Stimulated activated naive CD8-positive, alpha-beta T cell treated with anti-CD3 and anti-CD28 coated beads, Interleukin-15, Interleukin-2, amounts not matched to agents 100 ng/mL and 50 ng/mL, for 24 hours (primary cell): ENCODE measurements around the gene CREB3L2.
"Not testable (repeated sequence)": the region's sequence is repeated elsewhere in the genome, so short reads cannot be mapped to it uniquely, and the experiment has no call there.

Experiments
- H3K27ac Mint-ChIP-seq: one replicate; pipeline ENCODE4 v1.8.0; 2021; ENCODE audit warnings: mild to moderate bottlenecking, mixed read lengths
- H3K27me3 Mint-ChIP-seq: one replicate; pipeline ENCODE4 v1.8.0; 2021; ENCODE audit warnings: mixed read lengths
- H3K36me3 Mint-ChIP-seq: one replicate; pipeline ENCODE4 v1.8.0; 2021; ENCODE audit warnings: low read depth, mixed read lengths
- H3K4me1 Mint-ChIP-seq: one replicate; pipeline ENCODE4 v1.8.0; 2021; ENCODE audit warnings: low read depth, mixed read lengths
- H3K4me3 Mint-ChIP-seq: one replicate; pipeline ENCODE4 v1.8.0; 2021; ENCODE audit warnings: mild to moderate bottlenecking, mixed read lengths
- H3K9me3 Mint-ChIP-seq: one replicate; pipeline ENCODE4 v1.8.0; 2021; ENCODE audit warnings: mixed read lengths

The CREB3L2 gene

GRCh38 chr7:137850571-137850970, 151.3 kb downstream of the CREB3L2 start:
- peaks cover 19% of the 10 kb centered on the region for H3K4me1 Mint-ChIP-seq
- no peak overlapping the region for H3K4me3 Mint-ChIP-seq
- H3K27me3 Mint-ChIP-seq, result peaks cover 37% of the 10 kb centered on the region

GRCh38 chr7:137848095-137848494, 153.8 kb downstream of the CREB3L2 start:
- Mint-ChIP-seq H3K36me3 (peaks cover 4% of the 10 kb centered on the region), H3K9me3 (no peaks in the 10 kb centered on the region), H3K4me1 (peaks cover 19% of the 10 kb centered on the region), H3K27me3 (peaks cover 58% of the 10 kb centered on the region), H3K4me3 (peak overlapping the region; percentile 40), H3K27ac (no peak overlapping the region)

More at GRCh38 chr7:137850571-137850970, 151.3 kb downstream of the CREB3L2 start:
- Mint-ChIP-seq H3K36me3 (peaks cover 9% of the 10 kb centered on the region), H3K27ac (no peak overlapping the region), H3K9me3 (no peaks in the 10 kb centered on the region)

GRCh38 chr7:137847568-137848050, 154.3 kb downstream of the CREB3L2 start:
- H3K9me3 Mint-ChIP-seq, result no peaks in the 10 kb centered on the region
- peak overlapping the region; percentile 40 for H3K4me3 Mint-ChIP-seq
- peaks cover 19% of the 10 kb centered on the region for H3K4me1 Mint-ChIP-seq
- H3K27me3 Mint-ChIP-seq, result peaks cover 62% of the 10 kb centered on the region
- H3K36me3 Mint-ChIP-seq, result peaks cover 4% of the 10 kb centered on the region
- no peak overlapping the region for H3K27ac Mint-ChIP-seq

GRCh38 chr7:137846827-137847567, 154.9 kb downstream of the CREB3L2 start, which contains the start of gene DGKI:
DGKI (minus strand) TSS chr7:137846974.
- Mint-ChIP-seq H3K27me3 (peaks cover 68% of the 10 kb centered on the region), H3K4me1 (peaks cover 19% of the 10 kb centered on the region), H3K9me3 (no peaks in the 10 kb centered on the region), H3K36me3 (peaks cover 4% of the 10 kb centered on the region), H3K27ac (no peak within 1 kb of the TSS), H3K4me3 (peak within 1 kb of the TSS; percentile 67)

GRCh38 chr7:137846549-137846826, 155.4 kb downstream of the CREB3L2 start:
- H3K4me3 Mint-ChIP-seq, result no peak overlapping the region
- peaks cover 73% of the 10 kb centered on the region for H3K27me3 Mint-ChIP-seq
- H3K27ac Mint-ChIP-seq, result no peak overlapping the region
- no peaks in the 10 kb centered on the region for H3K9me3 Mint-ChIP-seq
- peaks cover 14% of the 10 kb centered on the region for H3K4me1 Mint-ChIP-seq
- H3K36me3 Mint-ChIP-seq, result peaks cover 4% of the 10 kb centered on the region

- Mint-ChIP-seq H3K27me3 (peaks cover 76% of the 10 kb centered on the region), H3K9me3 (no peaks in the 10 kb centered on the region), H3K4me3 (no peak overlapping the region), H3K27ac (no peak overlapping the region), H3K4me1 (peaks cover 3% of the 10 kb centered on the region), H3K36me3 (peaks cover 4% of the 10 kb centered on the region)
These were observed 157.0 kb downstream of the CREB3L2 start for GRCh38 chr7:137844677-137845425.

- Mint-ChIP-seq H3K9me3 (no peaks in the 10 kb centered on the region), H3K27me3 (peaks cover 80% of the 10 kb centered on the region), H3K4me3 (no peak overlapping the region), H3K36me3 (no peaks in the 10 kb centered on the region), H3K27ac (no peak overlapping the region), H3K4me1 (no peaks in the 10 kb centered on the region)
These were observed 161.7 kb downstream of the CREB3L2 start for GRCh38 chr7:137839903-137840779.

GRCh38 chr7:137838706-137839315, 163.1 kb downstream of the CREB3L2 start:
- no peak overlapping the region for H3K4me3 Mint-ChIP-seq
- peaks cover 67% of the 10 kb centered on the region for H3K27me3 Mint-ChIP-seq
- H3K27ac Mint-ChIP-seq, result no peak overlapping the region
- H3K36me3 Mint-ChIP-seq, result no peaks in the 10 kb centered on the region
- H3K4me1 Mint-ChIP-seq, result no peaks in the 10 kb centered on the region
- H3K9me3 Mint-ChIP-seq, result no peaks in the 10 kb centered on the region

- Mint-ChIP-seq H3K27me3 (peaks cover 50% of the 10 kb centered on the region), H3K4me3 (no peak overlapping the region), H3K9me3 (peaks cover 12% of the 10 kb centered on the region), H3K4me1 (no peaks in the 10 kb centered on the region), H3K36me3 (peaks cover 2% of the 10 kb centered on the region), H3K27ac (no peak overlapping the region)
These were observed 165.3 kb downstream of the CREB3L2 start for GRCh38 chr7:137836541-137836940.

GRCh38 chr7:137836113-137836509, 165.8 kb downstream of the CREB3L2 start:
- H3K27ac Mint-ChIP-seq, result no peak overlapping the region
- H3K27me3 Mint-ChIP-seq, result peaks cover 48% of the 10 kb centered on the region
- H3K9me3 Mint-ChIP-seq, result peaks cover 13% of the 10 kb centered on the region
- H3K4me1 Mint-ChIP-seq, result no peaks in the 10 kb centered on the region
- H3K4me3 Mint-ChIP-seq, result no peak overlapping the region
- H3K36me3 Mint-ChIP-seq, result peaks cover 3% of the 10 kb centered on the region

- Mint-ChIP-seq H3K4me1 (no peaks in the 10 kb centered on the region), H3K27ac (no peak overlapping the region), H3K4me3 (no peak overlapping the region), H3K9me3 (peaks cover 18% of the 10 kb centered on the region), H3K36me3 (peaks cover 3% of the 10 kb centered on the region), H3K27me3 (peaks cover 49% of the 10 kb centered on the region)
These were observed 166.3 kb downstream of the CREB3L2 start for GRCh38 chr7:137835486-137836112.

- H3K9me3 Mint-ChIP-seq, result peaks cover 22% of the 10 kb centered on the region
- no peak overlapping the region for H3K27ac Mint-ChIP-seq
- no peaks in the 10 kb centered on the region for H3K4me1 Mint-ChIP-seq
- no peak overlapping the region for H3K4me3 Mint-ChIP-seq
- H3K27me3 Mint-ChIP-seq, result peaks cover 50% of the 10 kb centered on the region
- peaks cover 3% of the 10 kb centered on the region for H3K36me3 Mint-ChIP-seq
These were observed 167.3 kb downstream of the CREB3L2 start for GRCh38 chr7:137834552-137834951.

- H3K4me1 Mint-ChIP-seq, H3K36me3 Mint-ChIP-seq, H3K4me3 Mint-ChIP-seq, H3K27ac Mint-ChIP-seq: not testable (repeated sequence)
- H3K9me3 Mint-ChIP-seq, result peaks cover 22% of the 10 kb centered on the region
- H3K27me3 Mint-ChIP-seq, result peaks cover 50% of the 10 kb centered on the region
These were observed 168.9 kb downstream of the CREB3L2 start for GRCh38 chr7:137832990-137833389.

- no peaks in the 10 kb centered on the region for H3K4me1 Mint-ChIP-seq
- H3K27ac Mint-ChIP-seq, result no peak overlapping the region
- peaks cover 22% of the 10 kb centered on the region for H3K9me3 Mint-ChIP-seq
- H3K4me3 Mint-ChIP-seq, result no peak overlapping the region
- peaks cover 51% of the 10 kb centered on the region for H3K27me3 Mint-ChIP-seq
- peaks cover 3% of the 10 kb centered on the region for H3K36me3 Mint-ChIP-seq
These were observed 169.5 kb downstream of the CREB3L2 start for GRCh38 chr7:137832382-137832781.
